WTC11 (cell line): Measurements from ENCODE around the gene TGM2. TPM values are rescaled to one million over a fixed set of nuclear protein-coding genes. Genes with fewer than 3 reads are reported as not detected.

Experiments
- ATAC-seq: fragments of 200-7000 bp; cut with Tn5 transposase; 2 replicates; pipeline ENCODE4 v1.10.0; 2021; ENCODE audit warnings: mild to moderate bottlenecking, moderate library complexity
- Bru-seq: library from RNA; stranded (reverse); fragments of 400-500 nt; gene quantifications from one replicate; lab custom pipeline; 2021; lab: Mats Ljungman, UMichigan
- CTCF ChIA-PET: fragments of 300-600 bp; sonication (Branson Sonifier 250); formaldehyde crosslinking; loops from one replicate; lab custom pipeline; 2021; ENCODE audit warnings: antibody characterized with exemption; lab: Charles Lee
- POLR2A ChIA-PET: fragments of 350-600 bp; sonication (Branson Sonifier 250); formaldehyde crosslinking; loops from one replicate; lab custom pipeline; 2021; ENCODE audit warnings: antibody characterized with exemption; lab: Charles Lee
- DNase-seq: peaks from one replicate; pipeline ENCODE4 v3.0.0; 2021; ENCODE audit warnings: low spot score
- H3K27ac Mint-ChIP-seq: 2 replicates; pipeline ENCODE4 v1.8.0; 2021; ENCODE audit warnings: mixed read lengths
- H3K27me3 Mint-ChIP-seq: 2 replicates; pipeline ENCODE4 v1.8.0; 2021; ENCODE audit warnings: low read depth, mild to moderate bottlenecking, moderate library complexity, mixed read lengths
- H3K36me3 Mint-ChIP-seq: 2 replicates; pipeline ENCODE4 v1.8.0; 2021; ENCODE audit warnings: mixed read lengths
- H3K4me1 Mint-ChIP-seq: 2 replicates; pipeline ENCODE4 v1.8.0; 2022; ENCODE audit warnings: mixed read lengths
- H3K4me3 Mint-ChIP-seq: 2 replicates; pipeline ENCODE4 v1.8.0; 2021; ENCODE audit warnings: mild to moderate bottlenecking, moderate library complexity, mixed read lengths
- H3K9me3 Mint-ChIP-seq: 2 replicates; pipeline ENCODE4 v1.8.0; 2021; ENCODE audit warnings: mixed read lengths
- CTCF ChIP-seq: fragments of 200-600 bp; IDR thresholded peaks from 2 replicates; pipeline ENCODE4 v1.8.0; 2022; ENCODE audit warnings: antibody characterized with exemption
- FOXK1 ChIP-seq: sonication (generic); formaldehyde crosslinking; IDR thresholded peaks from 2 replicates; pipeline ENCODE4 v1.8.0; 2022; ENCODE audit warnings: mild to moderate bottlenecking, moderate library complexity, missing genetic modification reagents
- KAT7 ChIP-seq: sonication (generic); formaldehyde crosslinking; IDR thresholded peaks from 2 replicates; pipeline ENCODE4 v1.8.1; 2023; ENCODE audit warnings: missing genetic modification reagents, mild to moderate bottlenecking, borderline replicate concordance
- MYBL2 ChIP-seq: sonication (generic); formaldehyde crosslinking; IDR thresholded peaks from 2 replicates; pipeline ENCODE4 v1.8.1; 2023; ENCODE audit warnings: mild to moderate bottlenecking, moderate library complexity, missing genetic modification reagents
- NR1H2 ChIP-seq: sonication (generic); formaldehyde crosslinking; IDR thresholded peaks from 2 replicates; pipeline ENCODE4 v1.9.0; 2021; ENCODE audit warnings: mild to moderate bottlenecking, moderate library complexity, missing genetic modification reagents
- RELA ChIP-seq: sonication (generic); formaldehyde crosslinking; IDR thresholded peaks from 2 replicates; pipeline ENCODE4 v1.8.1; 2022; ENCODE audit warnings: missing genetic modification reagents, mild to moderate bottlenecking, borderline replicate concordance
- TEAD1 ChIP-seq: sonication (generic); formaldehyde crosslinking; IDR thresholded peaks from 2 replicates; pipeline ENCODE4 v1.8.0; 2022; ENCODE audit warnings: mild to moderate bottlenecking, missing genetic modification reagents
- ZNF219 ChIP-seq: sonication (generic); formaldehyde crosslinking; IDR thresholded peaks from 2 replicates; pipeline ENCODE4 v1.8.0; 2023; ENCODE audit warnings: missing genetic modification reagents, mild to moderate bottlenecking, borderline replicate concordance
- ZNF396 ChIP-seq: fragments of 250-450 bp; sonication (Bioruptor Pico); IDR thresholded peaks from 2 replicates; pipeline ENCODE4 v1.8.0; 2021; ENCODE audit warnings: mild to moderate bottlenecking, moderate library complexity, borderline replicate concordance
- ZNF423 ChIP-seq: fragments of 250-450 bp; sonication (Bioruptor Pico); IDR thresholded peaks from 2 replicates; pipeline ENCODE4 v2.1.2; 2022; ENCODE audit warnings: mild to moderate bottlenecking, moderate library complexity
- long read RNA-seq, 3 experiments: library from RNA in 1 of 3; library from capped mRNA in 1 of 3; library from polyadenylated mRNA in 1 of 3; unstranded in 2 of 3; stranded (forward) in 1 of 3; transcript quantifications; one replicate each; pipeline ENCODE4 v2.0.0, GENCODE V29; 2021
- total RNA-seq: library from RNA; stranded (reverse); gene quantifications from 3 replicates; pipeline ENCODE4 v1.2.3, GENCODE V29; 2021
- TF ChIP-seq, protein P1 (sequence below): fragments of 250-450 bp; sonication (Bioruptor Pico); IDR thresholded peaks from 2 replicates; pipeline ENCODE4 v2.1.2; 2022; ENCODE audit warnings: mild to moderate bottlenecking, moderate library complexity
- TF ChIP-seq, protein P2 (sequence below): sonication (generic); formaldehyde crosslinking; IDR thresholded peaks from 2 replicates; pipeline ENCODE4 v1.8.1; 2023; ENCODE audit warnings: mild to moderate bottlenecking, missing genetic modification reagents
- TF ChIP-seq, protein P3 (sequence below): sonication (generic); formaldehyde crosslinking; IDR thresholded peaks from 2 replicates; pipeline ENCODE4 v1.8.0; 2022; ENCODE audit warnings: mild to moderate bottlenecking, missing genetic modification reagents
- TF ChIP-seq, protein P4 (sequence below): sonication (generic); formaldehyde crosslinking; IDR thresholded peaks from 2 replicates; pipeline ENCODE4 v1.8.1; 2023; ENCODE audit warnings: mild to moderate bottlenecking, moderate library complexity, missing genetic modification reagents

Gene TGM2
- total RNA-seq (1.5 to 2.1 TPM (median 1.8 TPM) in 3 replicates), Bru-seq, nascent RNA (percentile 17 among the genes with signal in this experiment)
- long read RNA-seq, experiment 1, full-length matches to known transcripts = 4 of 4 reads
- long read RNA-seq, experiment 1, partial matches to known transcripts = 0 of 4 reads
- long read RNA-seq, experiment 1, other reads (novel, unspliced or antisense) = 0 of 4 reads
- long read RNA-seq, experiment 2 = 0 reads
- long read RNA-seq, experiment 3, partial matches to known transcripts = 0 of 1 reads
- long read RNA-seq, experiment 3, other reads (novel, unspliced or antisense) = 0 of 1 reads

DNA sequence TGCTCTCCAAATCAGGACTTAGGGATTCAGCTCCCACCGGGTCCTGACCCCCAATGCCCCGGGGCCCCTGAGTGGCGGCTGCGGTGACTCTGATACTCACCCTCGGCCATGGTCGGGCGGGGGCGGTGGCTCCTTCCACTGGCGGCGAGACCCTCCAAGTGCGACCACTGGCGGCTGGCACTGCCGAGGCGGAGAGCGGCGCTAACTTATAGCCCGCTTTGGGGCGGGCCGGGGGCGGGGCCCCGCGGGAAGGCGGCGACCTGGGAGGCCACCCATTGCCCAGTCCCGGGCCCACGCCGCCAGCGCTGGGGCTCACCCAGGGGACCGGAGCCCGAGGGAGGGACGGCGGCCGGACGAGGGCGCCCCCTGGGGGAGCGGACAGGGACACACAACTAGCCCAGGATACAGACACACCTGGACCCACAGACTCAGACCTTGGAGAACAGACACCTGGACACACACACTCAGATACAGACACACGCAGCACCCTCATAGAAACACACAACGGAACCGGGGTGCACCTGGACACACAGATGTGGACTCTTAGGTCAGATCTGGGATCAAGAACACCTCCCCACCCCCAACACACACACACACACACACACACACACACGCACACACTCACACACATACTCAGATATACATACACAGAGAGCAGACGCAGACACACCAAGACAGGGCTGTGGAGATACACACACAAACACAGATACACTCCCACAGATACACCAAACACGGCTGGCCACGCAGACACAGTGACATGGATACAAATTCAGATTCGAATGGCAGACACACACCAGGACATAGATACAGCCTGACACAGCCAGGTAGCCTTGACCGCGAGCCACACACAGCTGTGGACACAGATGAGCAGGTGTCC lies at the start of gene TGM2:
TGM2 (minus strand) TSS at position 182 of the 877 bp plus-strand sequence; CDS start at position 110, 72 bp downstream.
- CTCF ChIA-PET = interaction anchor here (1.2 to 2.3 kb wide), 7 partner anchors 10 to 108 kb away, joined by 4 to 15 read pairs (median 7); no protein-coding TSS in a partner anchor
- H3K27ac Mint-ChIP-seq = no peak within 1 kb of the TSS

DNA sequence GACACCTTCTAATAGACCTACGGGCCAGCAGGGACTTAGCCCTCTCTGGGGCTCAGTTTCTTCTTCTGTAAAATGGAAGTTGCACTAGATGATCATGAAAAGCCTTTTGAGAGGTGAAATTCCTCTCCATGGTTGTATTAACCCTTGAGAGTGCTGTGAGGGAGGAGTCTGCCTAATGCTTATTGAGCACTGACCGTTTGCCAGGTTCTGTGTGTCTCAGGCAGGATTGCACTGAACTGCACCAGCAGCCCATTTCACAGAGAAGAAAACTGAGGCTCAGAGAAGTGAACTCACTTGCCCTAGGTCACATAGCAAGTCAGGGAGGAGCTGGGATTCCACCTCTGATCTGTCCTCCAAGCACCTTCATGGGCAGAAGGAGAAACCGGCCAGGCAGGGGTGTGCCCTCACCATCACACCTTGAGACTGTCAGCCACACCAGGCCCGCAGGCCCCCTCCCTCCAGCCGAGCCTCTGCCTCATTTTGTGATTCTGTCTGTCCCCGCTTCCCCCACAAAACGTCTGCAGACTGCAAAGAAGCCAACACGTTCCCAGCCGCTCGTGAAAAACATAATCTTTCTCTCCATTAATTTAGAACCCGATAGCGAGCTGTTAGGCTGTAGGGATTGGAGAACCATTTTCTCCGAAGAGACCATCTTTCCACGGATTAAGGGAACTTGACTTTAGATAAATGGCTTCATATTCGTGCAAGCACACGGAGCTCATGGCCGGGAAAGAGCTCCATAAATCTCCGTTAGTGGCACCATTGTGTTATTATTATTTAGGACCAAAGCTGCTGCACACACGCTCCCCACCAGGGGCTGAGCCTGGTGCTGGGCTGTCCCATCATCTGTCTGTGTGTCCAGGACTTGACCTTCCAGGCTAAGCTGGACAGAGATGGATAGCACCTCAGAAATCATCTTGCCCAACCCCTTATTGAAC lies 49.5 kb upstream of the TGM2 start:
- no peak for DNase-seq
- Mint-ChIP-seq H3K9me3 (no peaks in the 10 kb centered on the region), H3K4me1 (peaks cover 2% of the 10 kb centered on the region; the same call in 1 of the 2 replicates), H3K27me3 (no peaks in the 10 kb centered on the region), H3K36me3 (no peaks in the 10 kb centered on the region), H3K4me3 (no peak overlapping the region)
- ChIA-PET CTCF (interaction anchor here (0.8 to 9.8 kb wide), 8 partner anchors 9 to 157 kb away, joined by 3 to 134 read pairs (median 4); no protein-coding TSS in a partner anchor), POLR2A (no interaction called here)
- TF ChIP-seq, protein P1, sequence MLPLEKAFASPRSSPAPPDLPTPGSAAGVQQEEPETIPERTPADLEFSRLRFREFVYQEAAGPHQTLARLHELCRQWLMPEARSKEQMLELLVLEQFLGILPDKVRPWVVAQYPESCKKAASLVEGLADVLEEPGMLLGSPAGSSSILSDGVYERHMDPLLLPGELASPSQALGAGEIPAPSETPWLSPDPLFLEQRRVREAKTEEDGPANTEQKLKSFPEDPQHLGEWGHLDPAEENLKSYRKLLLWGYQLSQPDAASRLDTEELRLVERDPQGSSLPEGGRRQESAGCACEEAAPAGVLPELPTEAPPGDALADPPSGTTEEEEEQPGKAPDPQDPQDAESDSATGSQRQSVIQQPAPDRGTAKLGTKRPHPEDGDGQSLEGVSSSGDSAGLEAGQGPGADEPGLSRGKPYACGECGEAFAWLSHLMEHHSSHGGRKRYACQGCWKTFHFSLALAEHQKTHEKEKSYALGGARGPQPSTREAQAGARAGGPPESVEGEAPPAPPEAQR (CRISPR knock-in tag) = no peak
- no peak for TF ChIP-seq ZNF219 (CRISPR knock-in tag)
- no peak for TF ChIP-seq TEAD1 (CRISPR knock-in tag)
- no peak for TF ChIP-seq ZNF396
- no peak for TF ChIP-seq MYBL2 (CRISPR knock-in tag)
- TF ChIP-seq, protein P2, sequence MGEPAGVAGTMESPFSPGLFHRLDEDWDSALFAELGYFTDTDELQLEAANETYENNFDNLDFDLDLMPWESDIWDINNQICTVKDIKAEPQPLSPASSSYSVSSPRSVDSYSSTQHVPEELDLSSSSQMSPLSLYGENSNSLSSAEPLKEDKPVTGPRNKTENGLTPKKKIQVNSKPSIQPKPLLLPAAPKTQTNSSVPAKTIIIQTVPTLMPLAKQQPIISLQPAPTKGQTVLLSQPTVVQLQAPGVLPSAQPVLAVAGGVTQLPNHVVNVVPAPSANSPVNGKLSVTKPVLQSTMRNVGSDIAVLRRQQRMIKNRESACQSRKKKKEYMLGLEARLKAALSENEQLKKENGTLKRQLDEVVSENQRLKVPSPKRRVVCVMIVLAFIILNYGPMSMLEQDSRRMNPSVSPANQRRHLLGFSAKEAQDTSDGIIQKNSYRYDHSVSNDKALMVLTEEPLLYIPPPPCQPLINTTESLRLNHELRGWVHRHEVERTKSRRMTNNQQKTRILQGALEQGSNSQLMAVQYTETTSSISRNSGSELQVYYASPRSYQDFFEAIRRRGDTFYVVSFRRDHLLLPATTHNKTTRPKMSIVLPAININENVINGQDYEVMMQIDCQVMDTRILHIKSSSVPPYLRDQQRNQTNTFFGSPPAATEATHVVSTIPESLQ (CRISPR knock-in tag) = no peak
- TF ChIP-seq KAT7 (CRISPR knock-in tag) = no peak
- no peak for TF ChIP-seq RELA (CRISPR knock-in tag)
- TF ChIP-seq, all 79 proteins: peak for 0
- H3K27ac Mint-ChIP-seq = no peak overlapping the region
- ATAC-seq = peak; percentile 41

More for the DNA sequence above, at the start of gene TGM2:
- Mint-ChIP-seq H3K4me3 (peak within 1 kb of the TSS; percentile 48), H3K27me3 (no peaks in the 10 kb centered on the region), H3K9me3 (no peaks in the 10 kb centered on the region), H3K4me1 (0 out of 2 replicates have a peak, but pooled peaks cover 4% of the 10 kb centered on the region)
- POLR2A ChIA-PET = no interaction called here
- peak; percentile 63 for DNase-seq
- peak; percentile 89 for ATAC-seq
- TF ChIP-seq CTCF = peak; percentile 76
- TF ChIP-seq ZNF423 = peak; percentile 93
- TF ChIP-seq FOXK1 (CRISPR knock-in tag) = 0 out of 2 replicates have a peak, but pooled peaks have one; percentile 17
- TF ChIP-seq, protein P3, sequence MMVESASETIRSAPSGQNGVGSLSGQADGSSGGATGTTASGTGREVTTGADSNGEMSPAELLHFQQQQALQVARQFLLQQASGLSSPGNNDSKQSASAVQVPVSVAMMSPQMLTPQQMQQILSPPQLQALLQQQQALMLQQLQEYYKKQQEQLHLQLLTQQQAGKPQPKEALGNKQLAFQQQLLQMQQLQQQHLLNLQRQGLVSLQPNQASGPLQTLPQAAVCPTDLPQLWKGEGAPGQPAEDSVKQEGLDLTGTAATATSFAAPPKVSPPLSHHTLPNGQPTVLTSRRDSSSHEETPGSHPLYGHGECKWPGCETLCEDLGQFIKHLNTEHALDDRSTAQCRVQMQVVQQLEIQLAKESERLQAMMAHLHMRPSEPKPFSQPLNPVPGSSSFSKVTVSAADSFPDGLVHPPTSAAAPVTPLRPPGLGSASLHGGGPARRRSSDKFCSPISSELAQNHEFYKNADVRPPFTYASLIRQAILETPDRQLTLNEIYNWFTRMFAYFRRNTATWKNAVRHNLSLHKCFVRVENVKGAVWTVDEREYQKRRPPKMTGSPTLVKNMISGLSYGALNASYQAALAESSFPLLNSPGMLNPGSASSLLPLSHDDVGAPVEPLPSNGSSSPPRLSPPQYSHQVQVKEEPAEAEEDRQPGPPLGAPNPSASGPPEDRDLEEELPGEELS = no peak
- no peak for TF ChIP-seq NR1H2 (CRISPR knock-in tag)
- TF ChIP-seq, protein P4, sequence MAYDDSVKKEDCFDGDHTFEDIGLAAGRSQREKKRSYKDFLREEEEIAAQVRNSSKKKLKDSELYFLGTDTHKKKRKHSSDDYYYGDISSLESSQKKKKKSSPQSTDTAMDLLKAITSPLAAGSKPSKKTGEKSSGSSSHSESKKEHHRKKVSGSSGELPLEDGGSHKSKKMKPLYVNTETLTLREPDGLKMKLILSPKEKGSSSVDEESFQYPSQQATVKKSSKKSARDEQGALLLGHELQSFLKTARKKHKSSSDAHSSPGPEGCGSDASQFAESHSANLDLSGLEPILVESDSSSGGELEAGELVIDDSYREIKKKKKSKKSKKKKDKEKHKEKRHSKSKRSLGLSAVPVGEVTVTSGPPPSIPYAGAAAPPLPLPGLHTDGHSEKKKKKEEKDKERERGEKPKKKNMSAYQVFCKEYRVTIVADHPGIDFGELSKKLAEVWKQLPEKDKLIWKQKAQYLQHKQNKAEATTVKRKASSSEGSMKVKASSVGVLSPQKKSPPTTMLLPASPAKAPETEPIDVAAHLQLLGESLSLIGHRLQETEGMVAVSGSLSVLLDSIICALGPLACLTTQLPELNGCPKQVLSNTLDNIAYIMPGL (CRISPR knock-in tag) = peak; percentile 65; the same call in 1 of the 2 replicates
- TF ChIP-seq, all 79 proteins: peak for 4
- H3K36me3 Mint-ChIP-seq = no peaks in the 10 kb centered on the region
